H1 (cell line): ENCODE data around the gene PIBF1. TPM values are rescaled to one million over a fixed set of nuclear protein-coding genes. Genes with fewer than 3 reads are reported as not detected.

Source experiments
- JUN ChIP-seq: IDR thresholded peaks from 2 replicates; pipeline ENCODE4 v1.6.1; 2011; ENCODE audit warnings: low read depth, mild to moderate bottlenecking, improper control_type of control experiment, low read length
- SP1 ChIP-seq: IDR thresholded peaks from 2 replicates; pipeline ENCODE4 v1.6.1; 2011; ENCODE audit warnings: low read depth, low read length
- SUZ12 ChIP-seq: fragments of 200-600 bp; sonication (generic); IDR thresholded peaks from 2 replicates; pipeline ENCODE4 v1.6.1; 2012; ENCODE audit warnings: mild to moderate bottlenecking, inconsistent platforms, low read length, moderate library complexity, mixed read lengths
- polyA plus RNA-seq, 7 experiments: library from polyadenylated mRNA; depleted of rRNA in 3 of 7; stranded (reverse) in 5 of 7; unstranded in 2 of 7; fragments of >200 nt in 5 of 7; fragments of 200-250 nt in 2 of 7; gene quantifications; 1 replicate in 5 of 7; 2 replicates in 1 of 7; 4 replicates in 1 of 7; pipeline versions ENCODE4 v1.2.1 to v1.2.3, GENCODE V29; 2011 to 2013; ENCODE audit warnings: missing spikeins in 2 of 7, mixed read lengths in 2 of 7
- total RNA-seq: library from RNA; stranded (reverse); fragmentation: NEBNext Ultra II Directional; extraction: Animal tissue kit (Norgen Biotek cat#: 25700); gene quantifications from 2 replicates; pipeline ENCODE4 v1.2.1, GENCODE V29; 2021
- TF ChIP-seq, protein P1 (sequence below): IDR thresholded peaks from 2 replicates; pipeline ENCODE4 v1.6.1; 2012; ENCODE audit warnings: inconsistent platforms

The PIBF1 gene
- total and polyA plus RNA-seq, 2 of the 8 experiments (the other 6 are each of a cell fraction or from before 2014, with no cell fraction given) = 1.1 to 13.2 TPM

DNA sequence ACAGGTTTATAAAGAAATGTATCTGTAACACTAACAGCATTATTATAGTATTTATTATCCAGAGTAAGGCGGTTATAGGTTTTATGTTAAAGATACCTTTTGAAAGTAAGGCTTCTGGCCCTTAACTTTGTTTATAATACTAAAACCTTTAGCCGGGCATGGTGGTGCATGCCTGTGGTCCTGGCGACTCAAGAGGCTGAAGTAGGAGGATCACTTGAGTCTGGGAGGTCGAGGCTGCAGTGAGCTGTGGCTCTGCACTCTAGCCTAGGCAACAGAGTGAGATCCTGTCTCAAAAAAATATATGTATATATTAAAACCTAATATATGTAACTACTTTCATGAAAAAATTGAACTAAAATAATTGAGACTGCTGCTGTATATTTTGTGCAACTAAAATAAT is 178.2 kb downstream of the PIBF1 start (continued):
- TF ChIP-seq, protein P1, sequence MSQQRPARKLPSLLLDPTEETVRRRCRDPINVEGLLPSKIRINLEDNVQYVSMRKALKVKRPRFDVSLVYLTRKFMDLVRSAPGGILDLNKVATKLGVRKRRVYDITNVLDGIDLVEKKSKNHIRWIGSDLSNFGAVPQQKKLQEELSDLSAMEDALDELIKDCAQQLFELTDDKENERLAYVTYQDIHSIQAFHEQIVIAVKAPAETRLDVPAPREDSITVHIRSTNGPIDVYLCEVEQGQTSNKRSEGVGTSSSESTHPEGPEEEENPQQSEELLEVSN = no peak
- no peak for TF ChIP-seq SUZ12
- no peak for TF ChIP-seq SP1
- no peak for TF ChIP-seq JUN
